H1 (cell line): ENCODE data around the gene ITPKB. TPM values are rescaled to one million over a fixed set of nuclear protein-coding genes. Genes with fewer than 3 reads are reported as not detected.

ENCODE experiments used
- CTCF ChIA-PET: fragments of 300-600 bp; sonication (Branson Sonifier 250); formaldehyde crosslinking; loops from one replicate; lab custom pipeline; 2021; ENCODE audit not compliant: partially characterized antibody; lab: Charles Lee
- POLR2A ChIA-PET: fragments of 300-600 bp; sonication (Branson Sonifier 250); formaldehyde crosslinking; loops from one replicate; lab custom pipeline; 2021; ENCODE audit warnings: inconsistent platforms; ENCODE audit not compliant: partially characterized antibody; lab: Charles Lee
- DNase-seq, 2 experiments: peaks; one replicate each; pipeline versions ENCODE4 v3.0.0 to v3.0.0-alpha.2; 2010 to 2022; ENCODE audit warnings: low spot score in 2 of 2, low read depth in 1 of 2, mixed read lengths in 1 of 2
- FAIRE-seq: peaks from 2 replicates; lab custom pipeline; 2011; peaks lifted over from hg19 to GRCh38; lab: Jason Lieb, UNC
- H2AFZ ChIP-seq: 2 replicates; pipeline ENCODE4 v1.8.1; 2012; ENCODE audit warnings: low read length, inconsistent platforms
- H2AK5ac ChIP-seq: 2 replicates; pipeline ENCODE4 v1.6.1; 2013; ENCODE audit warnings: low read depth, low read length
- H2BK120ac ChIP-seq: replicated peaks from 2 replicates; pipeline ENCODE3; 2013; ENCODE audit warnings: low read depth, low read length, inconsistent platforms
- H2BK12ac ChIP-seq: 2 replicates; pipeline ENCODE4 v1.6.1; 2013; ENCODE audit warnings: low read depth, low read length
- H2BK15ac ChIP-seq: 2 replicates; pipeline ENCODE4 v1.6.1; 2013; ENCODE audit warnings: low read length
- H2BK20ac ChIP-seq: 2 replicates; pipeline ENCODE4 v1.6.1; 2013; ENCODE audit warnings: low read length
- H2BK5ac ChIP-seq: 2 replicates; pipeline ENCODE4 v1.6.1; 2013; ENCODE audit warnings: low read depth, low read length
- H3K14ac ChIP-seq: 2 replicates; pipeline ENCODE4 v1.6.1; 2013; ENCODE audit warnings: inconsistent platforms; ENCODE audit not compliant: insufficient read length
- H3K18ac ChIP-seq: 2 replicates; pipeline ENCODE4 v1.6.1; 2013; ENCODE audit warnings: low read length; ENCODE audit errors: extremely low read depth
- H3K23ac ChIP-seq: 2 replicates; pipeline ENCODE4 v1.6.1; 2013; ENCODE audit warnings: inconsistent platforms; ENCODE audit not compliant: insufficient read length
- H3K23me2 ChIP-seq: 2 replicates; pipeline ENCODE4 v1.6.1; 2013; ENCODE audit warnings: low read depth, low read length
- H3K27ac ChIP-seq: 2 replicates; pipeline ENCODE4 v1.6.1; 2011; ENCODE audit warnings: low read depth, low read length, inconsistent platforms
- H3K27me3 ChIP-seq, 4 experiments: replicated peaks in 1 of 4; 1 replicate in 1 of 4; 2 replicates in 3 of 4; pipeline versions ENCODE4 v1.6.1 to v1.8.1; 2011 to 2013; ENCODE audit warnings: low read length in 3 of 4, mild to moderate bottlenecking in 3 of 4, inconsistent platforms in 2 of 4, mixed read lengths in 2 of 4, moderate library complexity in 1 of 4; ENCODE audit not compliant: control insufficient read depth in 3 of 4, insufficient read depth in 3 of 4; ENCODE audit errors: extremely low read depth in 1 of 4
- H3K36me3 ChIP-seq, 4 experiments: 2 replicates each; pipeline versions ENCODE4 v1.6.1 to v1.8.1; 2011 to 2013; ENCODE audit warnings: mild to moderate bottlenecking in 4 of 4, low read length in 3 of 4, moderate library complexity in 2 of 4, control low read depth in 1 of 4, inconsistent platforms in 1 of 4; ENCODE audit not compliant: insufficient read depth in 4 of 4, control insufficient read depth in 2 of 4
- H3K4ac ChIP-seq: replicated peaks from 2 replicates; pipeline ENCODE3; 2013; ENCODE audit warnings: low read length, low read depth, mixed read lengths, inconsistent platforms; ENCODE audit not compliant: insufficient read length
- H3K4me1 ChIP-seq, 4 experiments: replicated peaks in 1 of 4; 1 replicate in 1 of 4; 2 replicates in 3 of 4; pipeline versions ENCODE4 v1.6.1 to v1.8.1; 2011 to 2013; ENCODE audit warnings: low read length in 3 of 4, inconsistent platforms in 2 of 4, mixed read lengths in 1 of 4; ENCODE audit not compliant: insufficient read depth in 4 of 4, control insufficient read depth in 3 of 4
- H3K4me2 ChIP-seq, 2 experiments: 2 replicates each; pipeline versions ENCODE4 v1.6.1 to v1.8.1; 2011 to 2013; ENCODE audit warnings: low read depth in 2 of 2, low read length in 2 of 2, control low read depth in 1 of 2, inconsistent platforms in 1 of 2, mild to moderate bottlenecking in 1 of 2; ENCODE audit not compliant: insufficient read depth in 1 of 2
- H3K4me3 ChIP-seq, 4 experiments: fragments of 200-600, 300-600 bp in 1 of 4; sonication (generic), shearing (Covaris generic), sonication (Bioruptor Twin) in 1 of 4; 2 replicates each; pipeline versions ENCODE4 v1.5.1 to v1.8.1; 2011 to 2016; ENCODE audit warnings: low read length in 4 of 4, low read depth in 3 of 4, control low read depth in 2 of 4, inconsistent platforms in 2 of 4, mild to moderate bottlenecking in 2 of 4, mixed read lengths in 1 of 4, moderate library complexity in 1 of 4; ENCODE audit not compliant: insufficient read depth in 2 of 4; ENCODE audit errors: extremely low read depth in 1 of 4
- H3K56ac ChIP-seq: replicated peaks from 2 replicates; pipeline ENCODE3; 2013; ENCODE audit warnings: low read depth, mild to moderate bottlenecking, mixed read lengths, low read length, inconsistent platforms; ENCODE audit not compliant: insufficient read length
- H3K79me1 ChIP-seq: 2 replicates; pipeline ENCODE4 v1.6.1; 2013; ENCODE audit warnings: low read depth, low read length, control low read depth
- H3K79me2 ChIP-seq, 2 experiments: 2 replicates each; pipeline versions ENCODE4 v1.6.1 to v1.8.1; 2012 to 2013; ENCODE audit warnings: low read length in 2 of 2, mild to moderate bottlenecking in 2 of 2, inconsistent platforms in 1 of 2; ENCODE audit not compliant: insufficient read depth in 2 of 2, control insufficient read depth in 1 of 2
- H3K9ac ChIP-seq, 4 experiments: replicated peaks in 1 of 4; 1 replicate in 1 of 4; 2 replicates in 3 of 4; pipeline versions ENCODE4 v1.6.1 to v1.8.1; 2011 to 2013; ENCODE audit warnings: low read depth in 3 of 4, low read length in 3 of 4, control low read depth in 2 of 4, mild to moderate bottlenecking in 2 of 4, moderate library complexity in 2 of 4, inconsistent platforms in 1 of 4; ENCODE audit errors: extremely low read depth in 1 of 4
- H3K9me3 ChIP-seq, 2 experiments: 2 replicates each; pipeline versions ENCODE4 v1.6.1 to v1.8.1; 2012 to 2013; ENCODE audit warnings: mild to moderate bottlenecking in 2 of 2, moderate library complexity in 2 of 2, control low read depth in 1 of 2, inconsistent platforms in 1 of 2, low read depth in 1 of 2, low read length in 1 of 2, mixed read lengths in 1 of 2; ENCODE audit not compliant: insufficient read depth in 2 of 2
- H4K20me1 ChIP-seq, 2 experiments: replicated peaks in 1 of 2; 2 replicates each; pipeline versions ENCODE3 to v1.8.1; 2011 to 2013; ENCODE audit warnings: inconsistent platforms in 2 of 2, low read length in 2 of 2, mild to moderate bottlenecking in 1 of 2; ENCODE audit not compliant: insufficient read depth in 2 of 2, control insufficient read depth in 1 of 2
- H4K5ac ChIP-seq: 2 replicates; pipeline ENCODE4 v1.6.1; 2013; ENCODE audit warnings: low read length, low read depth, mixed read lengths, inconsistent platforms; ENCODE audit not compliant: insufficient read length
- H4K8ac ChIP-seq: 2 replicates; pipeline ENCODE4 v1.8.0; 2013; ENCODE audit warnings: mild to moderate bottlenecking, moderate library complexity, low read length, inconsistent platforms; ENCODE audit not compliant: insufficient read depth; ENCODE audit errors: extremely low read depth
- H4K91ac ChIP-seq: replicated peaks from 2 replicates; pipeline ENCODE3; 2013; ENCODE audit warnings: low read length, mixed read lengths, inconsistent platforms; ENCODE audit not compliant: insufficient read length
- ASH2L ChIP-seq: fragments of 200-600, 300-600 bp; sonication (generic); IDR thresholded peaks from one replicate; pipeline ENCODE4 v1.7.1; 2017; ENCODE audit warnings: low read length
- TAF1 ChIP-seq: IDR thresholded peaks from 2 replicates; pipeline ENCODE4 v1.6.1; 2011; ENCODE audit warnings: mild to moderate bottlenecking, low read depth, low read length
- WGBS, 2 experiments: shearing (Covaris generic) in 1 of 2; methylation state at CpG; one replicate each; pipeline versions ENCODE4 v1.1.6 to v1.1.7; 2013 to 2015; ENCODE audit warnings: low lambda C conversion rate in 2 of 2, mixed read lengths in 2 of 2, inconsistent platforms in 1 of 2, low coverage in 1 of 2, missing lambda C conversion rate in 1 of 2; ENCODE audit not compliant: insufficient replicate concordance in 2 of 2, insufficient coverage in 1 of 2, insufficient read length in 1 of 2; ENCODE audit errors: extremely low coverage in 1 of 2, missing lambda C conversion rate in 1 of 2; 5-methylcytosine and 5-hydroxymethylcytosine counted together
- polyA plus RNA-seq, 7 experiments: library from polyadenylated mRNA; depleted of rRNA in 3 of 7; stranded (reverse) in 5 of 7; unstranded in 2 of 7; fragments of >200 nt in 5 of 7; fragments of 200-250 nt in 2 of 7; gene quantifications; 1 replicate in 5 of 7; 2 replicates in 1 of 7; 4 replicates in 1 of 7; pipeline versions ENCODE4 v1.2.1 to v1.2.3, GENCODE V29; 2011 to 2013; ENCODE audit warnings: missing spikeins in 2 of 7, mixed read lengths in 2 of 7
- total RNA-seq: library from RNA; stranded (reverse); fragmentation: NEBNext Ultra II Directional; extraction: Animal tissue kit (Norgen Biotek cat#: 25700); gene quantifications from 2 replicates; pipeline ENCODE4 v1.2.1, GENCODE V29; 2021

ITPKB gene
- total and polyA plus RNA-seq, 2 of the 8 experiments (the other 6 are each of a cell fraction or from before 2014, with no cell fraction given) = 1.7 to 4.8 TPM

GRCh38 chr1:226603858-226604559, 135.1 kb downstream of the ITPKB start:
- TF ChIP-seq TAF1 = 0 out of 2 replicates have a peak, but pooled peaks have one; percentile 6
- no peak for TF ChIP-seq ASH2L
- TF ChIP-seq, all 59 proteins: peak for 1
- H3K27ac ChIP-seq = no peak overlapping the region
- H3K4me1 ChIP-seq = peaks cover 0 to 28% (median 16%) of the 10 kb centered on the region in 4 experiments; a peak in 6 of 7 replicates
- no peak overlapping the region for H4K5ac ChIP-seq
- FAIRE-seq (no peak), DNase-seq (no peak)
- H3K36me3 ChIP-seq = no peaks in the 10 kb centered on the region
- H2BK120ac ChIP-seq = no peak overlapping the region
- no peaks in the 10 kb centered on the region for H3K9me3 ChIP-seq
- H3K79me1 ChIP-seq = 0 out of 2 replicates have a peak, but pooled peaks cover 2% of the 10 kb centered on the region
- H3K18ac ChIP-seq = no peak overlapping the region
- no peak overlapping the region for H3K9ac ChIP-seq
- no peak overlapping the region for H2AK5ac ChIP-seq
- H4K8ac ChIP-seq = no peak overlapping the region
- no peaks in the 10 kb centered on the region for H3K79me2 ChIP-seq
- H3K56ac ChIP-seq = no peak overlapping the region
- no peaks in the 10 kb centered on the region for H3K27me3 ChIP-seq
- H4K20me1 ChIP-seq = no peaks in the 10 kb centered on the region
- H3K23ac ChIP-seq = no peak overlapping the region
- whole genome bisulfite sequencing, 2 experiments = 83% methylated on average over 19 of the region's 19 CpGs; no CpG with 5 or more reads in 1 of the 2 experiments
- H3K4ac ChIP-seq = no peak overlapping the region
- H3K23me2 ChIP-seq = no peaks in the 10 kb centered on the region
- H4K91ac ChIP-seq = no peak overlapping the region
- no peak overlapping the region for H2BK20ac ChIP-seq
- no peak overlapping the region for H2AFZ ChIP-seq
- ChIA-PET CTCF (interaction anchor here (0.6 to 3.5 kb wide), 16 partner anchors 10 to 348 kb away, joined by 3 to 14 read pairs (median 4); no protein-coding TSS in a partner anchor), POLR2A (interaction anchor here (1.6 kb wide), 1 partner anchor 18 kb away, joined by 3 read pairs; no protein-coding TSS in a partner anchor)
- H3K4me3 ChIP-seq = no peak overlapping the region
- H2BK12ac ChIP-seq = no peak overlapping the region
- H2BK15ac ChIP-seq = no peak overlapping the region
- H3K4me2 ChIP-seq = peak overlapping the region in 1 of 2 experiments; percentile 44; a peak in 1 of 4 replicates
- 0 out of 2 replicates have a peak overlapping the region, but pooled peaks have one; percentile 32 for H2BK5ac ChIP-seq
- no peak overlapping the region for H3K14ac ChIP-seq
